ENCODE data around the gene LHB. TPM values are rescaled to one million over a fixed set of nuclear protein-coding genes. Genes with fewer than 3 reads are reported as not detected.
"Not testable (repeated sequence)": the region's sequence is repeated elsewhere in the genome, so short reads cannot be mapped to it uniquely, and the experiment has no call there.

Gene LHB
- polyA plus RNA-seq, 1 donor (not counting 4 experiments of a cell fraction or from before 2014, with no cell fraction given), result not detected

DNA sequence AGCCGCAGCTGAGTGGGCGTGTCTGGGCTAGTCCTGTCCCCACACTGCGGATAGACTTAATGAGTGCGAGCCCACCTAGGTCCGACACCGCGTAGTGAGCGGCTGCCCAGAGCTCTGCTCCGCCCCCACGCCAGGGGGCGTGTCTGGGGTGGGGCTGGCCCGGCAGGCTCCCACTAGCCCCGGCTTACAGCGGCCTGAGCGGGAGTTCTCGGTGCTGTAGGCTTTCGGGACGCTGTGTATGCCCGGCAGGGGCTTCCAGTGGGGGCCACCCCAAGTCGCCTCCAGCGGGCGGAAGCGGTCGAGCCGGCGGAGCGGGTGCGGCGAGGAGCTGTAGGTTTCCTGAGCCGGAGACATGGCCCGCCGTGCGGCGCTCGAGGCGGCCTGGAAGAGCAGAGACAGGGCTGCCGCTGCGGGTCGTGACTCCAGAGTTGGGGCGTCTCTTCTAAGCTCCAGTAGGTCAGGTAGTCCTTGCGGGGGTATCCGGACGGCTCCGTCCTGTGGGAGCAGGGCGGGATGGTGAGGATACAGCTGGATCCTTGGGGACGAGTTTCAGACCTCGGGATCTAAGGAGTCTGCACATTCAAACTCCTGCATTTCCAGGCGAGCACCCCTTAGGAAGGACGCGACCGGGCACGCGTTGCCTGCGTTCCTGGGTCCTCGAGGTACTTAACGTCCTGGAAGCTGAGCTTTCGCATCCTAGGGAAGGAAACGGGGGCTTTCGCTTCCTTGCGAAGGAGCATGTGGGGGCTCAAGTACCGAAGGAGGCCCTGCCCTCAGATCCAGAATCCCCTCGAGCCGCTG is 39.4 kb upstream of the LHB start:
- H2AFZ ChIP-seq (ENCODE audit: control insufficient read depth, low read length), result peak overlapping the region; percentile 41
- peak; percentile 41 for FAIRE-seq
- TF ChIP-seq, protein P1, sequence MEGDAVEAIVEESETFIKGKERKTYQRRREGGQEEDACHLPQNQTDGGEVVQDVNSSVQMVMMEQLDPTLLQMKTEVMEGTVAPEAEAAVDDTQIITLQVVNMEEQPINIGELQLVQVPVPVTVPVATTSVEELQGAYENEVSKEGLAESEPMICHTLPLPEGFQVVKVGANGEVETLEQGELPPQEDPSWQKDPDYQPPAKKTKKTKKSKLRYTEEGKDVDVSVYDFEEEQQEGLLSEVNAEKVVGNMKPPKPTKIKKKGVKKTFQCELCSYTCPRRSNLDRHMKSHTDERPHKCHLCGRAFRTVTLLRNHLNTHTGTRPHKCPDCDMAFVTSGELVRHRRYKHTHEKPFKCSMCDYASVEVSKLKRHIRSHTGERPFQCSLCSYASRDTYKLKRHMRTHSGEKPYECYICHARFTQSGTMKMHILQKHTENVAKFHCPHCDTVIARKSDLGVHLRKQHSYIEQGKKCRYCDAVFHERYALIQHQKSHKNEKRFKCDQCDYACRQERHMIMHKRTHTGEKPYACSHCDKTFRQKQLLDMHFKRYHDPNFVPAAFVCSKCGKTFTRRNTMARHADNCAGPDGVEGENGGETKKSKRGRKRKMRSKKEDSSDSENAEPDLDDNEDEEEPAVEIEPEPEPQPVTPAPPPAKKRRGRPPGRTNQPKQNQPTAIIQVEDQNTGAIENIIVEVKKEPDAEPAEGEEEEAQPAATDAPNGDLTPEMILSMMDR (optimal IDR thresholded peaks at IDR 0.05 in 1 of 3, IDR thresholded peaks at IDR 0.05 in 1 of 3, conservative IDR thresholded peaks at IDR 0.05 in 1 of 3; ENCODE audit: extremely low read depth in 1 of 3, insufficient read depth in 2 of 3, low read length in 3 of 3), result peak in 1 of 3 experiments; percentile 15
- no peak for TF ChIP-seq EZH2 (IDR thresholded peaks at IDR 0.05; ENCODE audit: low read length)
- H3K36me3 ChIP-seq (ENCODE audit: control insufficient read depth in 2 of 2, extremely low read depth in 1 of 2, insufficient read depth in 2 of 2, low read length in 2 of 2), result peaks cover 0 to 2% of the 10 kb centered on the region in 2 experiments
- no peaks in the 10 kb centered on the region for H4K20me1 ChIP-seq (ENCODE audit: control insufficient read depth, extremely low read depth, insufficient read depth, low read length)
- H3K4me1 ChIP-seq (ENCODE audit: control insufficient read depth, extremely low read depth, insufficient read depth, low read length), result peaks cover 14% of the 10 kb centered on the region
- DNase-seq (ENCODE audit: low read depth, low spot score), result no peak
- H3K4me3 ChIP-seq (ENCODE audit: control insufficient read depth in 2 of 3, extremely low read depth in 1 of 3, insufficient read depth in 2 of 3, low read depth in 1 of 3, low read length in 3 of 3), result peak overlapping the region; percentile 52 to 79 (median 68)
- H3K9me1 ChIP-seq (ENCODE audit: control insufficient read depth, extremely low read depth, insufficient read depth, low read length), result peaks cover 2% of the 10 kb centered on the region
- H3K27ac ChIP-seq (ENCODE audit: control insufficient read depth, insufficient read depth, low read length), result peak overlapping the region; percentile 47
- no peaks in the 10 kb centered on the region for H3K9me3 ChIP-seq (ENCODE audit: control insufficient read depth, low read depth, low read length)
- peak overlapping the region; percentile 95 for H3K4me2 ChIP-seq (ENCODE audit: control insufficient read depth, extremely low read depth, insufficient read depth, low read depth, low read length)
- dilution Hi-C loops (cut with MboI; ENCODE audit: extremely low pct_ligation_motif_present, low sequenced_read_pairs), result no loop called here
- no peaks in the 10 kb centered on the region for H3K27me3 ChIP-seq (ENCODE audit: control insufficient read depth, extremely low read depth, insufficient read depth, low read length)
- H3K9ac ChIP-seq (ENCODE audit: control insufficient read depth, extremely low read depth, insufficient read depth, low read length), result peak overlapping the region; percentile 79
- H3K79me2 ChIP-seq (ENCODE audit: control insufficient read depth, insufficient read depth, low read length), result no peaks in the 10 kb centered on the region

DNA sequence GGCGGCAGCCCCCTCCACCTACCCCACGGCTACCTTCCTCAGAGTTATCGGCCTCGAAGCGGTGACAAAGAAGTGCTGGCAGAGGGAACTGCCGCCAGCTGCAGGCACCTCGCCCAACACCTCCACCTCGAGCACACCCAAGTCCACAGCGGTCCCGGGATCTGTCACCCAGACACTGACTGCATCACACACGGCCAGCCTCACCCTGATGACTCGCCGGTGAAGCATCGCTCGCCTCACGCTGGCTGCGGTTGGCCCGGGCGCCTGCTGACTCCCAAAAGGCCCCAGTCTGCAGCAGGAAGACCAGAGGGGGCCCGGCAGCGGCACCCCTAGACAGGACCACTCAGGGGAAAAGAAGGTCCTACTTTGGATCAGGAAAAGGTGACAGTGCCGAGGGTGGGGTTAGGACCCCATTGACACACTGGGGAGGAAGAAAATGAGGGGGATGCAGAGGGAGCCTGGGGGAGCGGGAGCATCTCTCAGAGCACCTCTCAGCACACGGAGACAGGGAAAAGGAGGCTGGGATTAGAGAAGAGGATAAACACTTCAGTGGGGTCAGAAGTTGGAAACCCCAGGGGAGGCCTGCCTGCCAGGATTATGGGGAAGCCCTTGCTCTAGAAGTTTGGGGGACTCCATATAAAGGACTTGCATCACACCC is 33.6 kb upstream of the LHB start:
- H3K9me3 ChIP-seq (ENCODE audit: control insufficient read depth, low read depth, low read length); dilution Hi-C loops (cut with MboI; ENCODE audit: extremely low pct_ligation_motif_present, low sequenced_read_pairs); H3K36me3 ChIP-seq (ENCODE audit: control insufficient read depth in 2 of 2, extremely low read depth in 1 of 2, insufficient read depth in 2 of 2, low read length in 2 of 2); H4K20me1 ChIP-seq (ENCODE audit: control insufficient read depth, extremely low read depth, insufficient read depth, low read length); H3K79me2 ChIP-seq (ENCODE audit: control insufficient read depth, insufficient read depth, low read length); H3K4me1 ChIP-seq (ENCODE audit: control insufficient read depth, extremely low read depth, insufficient read depth, low read length); H2AFZ ChIP-seq (ENCODE audit: control insufficient read depth, low read length); H3K27ac ChIP-seq (ENCODE audit: control insufficient read depth, insufficient read depth, low read length); H3K4me2 ChIP-seq (ENCODE audit: control insufficient read depth, extremely low read depth, insufficient read depth, low read depth, low read length); H3K27me3 ChIP-seq (ENCODE audit: control insufficient read depth, extremely low read depth, insufficient read depth, low read length); DNase-seq (ENCODE audit: low read depth, low spot score); H3K9me1 ChIP-seq (ENCODE audit: control insufficient read depth, extremely low read depth, insufficient read depth, low read length); H3K4me3 ChIP-seq (ENCODE audit: control insufficient read depth in 2 of 3, extremely low read depth in 1 of 3, insufficient read depth in 2 of 3, low read depth in 1 of 3, low read length in 3 of 3); H3K9ac ChIP-seq (ENCODE audit: control insufficient read depth, extremely low read depth, insufficient read depth, low read length): not testable (repeated sequence)
- FAIRE-seq, result peak; percentile 20

DNA sequence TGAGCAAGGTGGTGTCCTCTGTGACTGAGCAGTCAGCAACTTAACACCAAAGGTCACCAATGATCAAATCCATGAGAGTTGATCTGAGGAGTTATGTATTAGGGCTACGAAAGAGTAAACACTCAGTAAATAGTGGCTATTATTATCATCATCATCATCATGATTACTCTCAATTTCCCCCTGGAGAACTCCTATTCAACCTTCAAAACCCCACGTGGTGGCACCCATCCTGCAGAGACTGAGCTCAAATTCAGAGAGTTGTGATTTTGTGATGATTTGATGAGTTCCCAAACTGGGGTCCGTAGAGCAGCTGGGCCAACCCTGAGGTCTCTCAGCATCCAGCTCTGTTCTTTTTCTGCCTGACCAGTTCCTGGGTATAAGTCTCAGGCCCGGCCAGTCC is 32.9 kb upstream of the LHB start:
- H3K4me3 ChIP-seq (ENCODE audit: control insufficient read depth in 2 of 3, extremely low read depth in 1 of 3, insufficient read depth in 2 of 3, low read depth in 1 of 3, low read length in 3 of 3); H4K20me1 ChIP-seq (ENCODE audit: control insufficient read depth, extremely low read depth, insufficient read depth, low read length); H3K9ac ChIP-seq (ENCODE audit: control insufficient read depth, extremely low read depth, insufficient read depth, low read length); H2AFZ ChIP-seq (ENCODE audit: control insufficient read depth, low read length); H3K36me3 ChIP-seq (ENCODE audit: control insufficient read depth in 2 of 2, extremely low read depth in 1 of 2, insufficient read depth in 2 of 2, low read length in 2 of 2); H3K9me1 ChIP-seq (ENCODE audit: control insufficient read depth, extremely low read depth, insufficient read depth, low read length); dilution Hi-C loops (cut with MboI; ENCODE audit: extremely low pct_ligation_motif_present, low sequenced_read_pairs); DNase-seq (ENCODE audit: low read depth, low spot score); H3K4me2 ChIP-seq (ENCODE audit: control insufficient read depth, extremely low read depth, insufficient read depth, low read depth, low read length); H3K27me3 ChIP-seq (ENCODE audit: control insufficient read depth, extremely low read depth, insufficient read depth, low read length); H3K79me2 ChIP-seq (ENCODE audit: control insufficient read depth, insufficient read depth, low read length); H3K9me3 ChIP-seq (ENCODE audit: control insufficient read depth, low read depth, low read length); H3K4me1 ChIP-seq (ENCODE audit: control insufficient read depth, extremely low read depth, insufficient read depth, low read length); H3K27ac ChIP-seq (ENCODE audit: control insufficient read depth, insufficient read depth, low read length); FAIRE-seq: not testable (repeated sequence)

DNA sequence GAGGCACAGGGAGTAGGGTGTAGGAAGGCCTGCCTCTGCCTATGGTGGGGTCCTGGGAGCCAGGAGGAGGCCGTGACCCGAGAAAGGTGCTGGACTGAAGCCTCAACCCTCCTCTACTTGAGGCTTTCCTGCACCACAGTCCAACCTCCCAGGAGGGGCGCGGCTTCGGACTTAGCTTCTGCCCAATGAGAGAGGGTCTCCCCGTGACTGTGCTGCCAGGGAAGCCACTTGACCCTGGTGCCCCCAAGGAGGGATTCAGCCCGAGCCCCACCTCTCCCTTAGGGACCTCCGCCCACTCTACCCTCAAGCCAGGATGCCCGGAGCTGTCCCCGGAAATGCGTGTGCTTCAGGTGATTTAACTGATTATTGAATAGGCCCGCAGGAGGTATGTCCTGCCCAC is 32.1 kb upstream of the LHB start, which contains the start of gene CGB8:
Gene CGB8, minus strand, starts transcription at position 101 of the 400 bp plus-strand sequence. CDS start 372 bp downstream, outside the sequence.
- H3K4me2 ChIP-seq (ENCODE audit: control insufficient read depth, extremely low read depth, insufficient read depth, low read depth, low read length); H3K4me3 ChIP-seq (ENCODE audit: control insufficient read depth in 2 of 3, extremely low read depth in 1 of 3, insufficient read depth in 2 of 3, low read depth in 1 of 3, low read length in 3 of 3); H3K4me1 ChIP-seq (ENCODE audit: control insufficient read depth, extremely low read depth, insufficient read depth, low read length); H3K79me2 ChIP-seq (ENCODE audit: control insufficient read depth, insufficient read depth, low read length); dilution Hi-C loops (cut with MboI; ENCODE audit: extremely low pct_ligation_motif_present, low sequenced_read_pairs); H3K27ac ChIP-seq (ENCODE audit: control insufficient read depth, insufficient read depth, low read length); H3K9me3 ChIP-seq (ENCODE audit: control insufficient read depth, low read depth, low read length); H2AFZ ChIP-seq (ENCODE audit: control insufficient read depth, low read length); DNase-seq (ENCODE audit: low read depth, low spot score); H3K9ac ChIP-seq (ENCODE audit: control insufficient read depth, extremely low read depth, insufficient read depth, low read length); FAIRE-seq; H3K36me3 ChIP-seq (ENCODE audit: control insufficient read depth in 2 of 2, extremely low read depth in 1 of 2, insufficient read depth in 2 of 2, low read length in 2 of 2); H4K20me1 ChIP-seq (ENCODE audit: control insufficient read depth, extremely low read depth, insufficient read depth, low read length); H3K27me3 ChIP-seq (ENCODE audit: control insufficient read depth, extremely low read depth, insufficient read depth, low read length); H3K9me1 ChIP-seq (ENCODE audit: control insufficient read depth, extremely low read depth, insufficient read depth, low read length): not testable (repeated sequence)

Data from keratinocyte (primary cell).